Ascending aorta (tissue), 2 donors: ENCODE measurements around the gene C4orf54. TPM values are rescaled to one million over a fixed set of nuclear protein-coding genes. Genes with fewer than 3 reads are reported as not detected.

ENCODE experiments used
- DNase-seq, 2 donors: peaks; one replicate each; pipeline ENCODE4 v3.0.0-alpha.2; 2019; ENCODE audit warnings: low spot score in 2 of 2
- H3K27ac ChIP-seq, 2 donors: fragments of 200-600 bp; sonication (generic); one replicate each; pipeline ENCODE4 v1.5.1; 2016 to 2017; ENCODE audit warnings: mild to moderate bottlenecking in 1 of 2
- H3K27me3 ChIP-seq: fragments of 200-600 bp; sonication (generic); one replicate; pipeline ENCODE4 v1.5.1; 2017
- H3K36me3 ChIP-seq, 2 donors: fragments of 200-600 bp; sonication (generic); one replicate each; pipeline ENCODE4 v1.5.1; 2016
- H3K4me1 ChIP-seq, 2 donors: fragments of 200-600 bp; sonication (generic); one replicate each; pipeline ENCODE4 v1.5.1; 2016 to 2017; ENCODE audit warnings: mild to moderate bottlenecking in 1 of 2
- H3K4me3 ChIP-seq, 2 donors: fragments of 200-600 bp; sonication (generic); one replicate each; pipeline ENCODE4 v1.5.1; 2016 to 2017; ENCODE audit warnings: mild to moderate bottlenecking in 1 of 2
- H3K9me3 ChIP-seq, 2 donors: fragments of 200-600 bp; sonication (generic); one replicate each; pipeline ENCODE4 v1.5.1; 2016
- CTCF ChIP-seq, 3 experiments: fragments of 200-600 bp in 2 of 3; fragments of 450-650 bp in 1 of 3; sonication (generic) in 2 of 3; IDR thresholded peaks; one replicate each; pipeline ENCODE4 v1.5.1; 2016 to 2019; ENCODE audit warnings: antibody characterized with exemption in 3 of 3, mild to moderate bottlenecking in 1 of 3, moderate library complexity in 1 of 3
- intact Hi-C: fragments of 100-400 bp; cut with DNase I; formaldehyde crosslinking; loops from one replicate; pipeline ENCODE4 v1.15.1; 2023
- total RNA-seq: library from RNA; depleted of rRNA; stranded (reverse); fragments of >200 nt; gene quantifications from one replicate; pipeline ENCODE4 v1.1.0, GENCODE V29; 2016

The C4orf54 gene
- total RNA-seq, 1 donor from 2014 or later, result not detected

DNA sequence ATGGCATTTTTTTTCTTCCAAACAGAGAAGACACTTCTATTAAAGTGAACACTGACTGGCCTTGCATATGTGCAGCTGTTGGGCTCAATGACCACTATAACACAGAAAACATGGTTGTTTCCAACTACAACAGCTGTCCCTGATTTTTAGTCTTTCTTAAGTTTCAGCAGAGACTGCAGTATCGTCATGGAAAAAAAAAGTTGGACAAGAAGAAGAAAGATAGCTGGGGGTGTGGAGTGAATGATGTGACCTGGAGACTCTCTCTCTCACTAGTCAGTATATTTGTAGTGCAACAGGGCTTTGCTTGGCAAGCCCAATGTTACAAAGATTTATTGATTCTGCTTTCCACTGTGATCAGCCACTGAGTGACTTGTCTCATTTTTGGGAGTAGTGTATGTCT is 29.5 kb upstream of the C4orf54 start:
- H3K4me3 ChIP-seq, result no peak overlapping the region
- H3K9me3 ChIP-seq, result peaks cover 0 to 18% of the 10 kb centered on the region in 2 donors
- no peaks in the 10 kb centered on the region for H3K4me1 ChIP-seq
- no peaks in the 10 kb centered on the region for H3K36me3 ChIP-seq
- intact Hi-C loops, result no loop called here
- H3K27me3 ChIP-seq, result no peaks in the 10 kb centered on the region
- no peak for DNase-seq
- no peak overlapping the region for H3K27ac ChIP-seq
- TF ChIP-seq CTCF (IDR thresholded peaks at IDR 0.05), result no peak

DNA sequence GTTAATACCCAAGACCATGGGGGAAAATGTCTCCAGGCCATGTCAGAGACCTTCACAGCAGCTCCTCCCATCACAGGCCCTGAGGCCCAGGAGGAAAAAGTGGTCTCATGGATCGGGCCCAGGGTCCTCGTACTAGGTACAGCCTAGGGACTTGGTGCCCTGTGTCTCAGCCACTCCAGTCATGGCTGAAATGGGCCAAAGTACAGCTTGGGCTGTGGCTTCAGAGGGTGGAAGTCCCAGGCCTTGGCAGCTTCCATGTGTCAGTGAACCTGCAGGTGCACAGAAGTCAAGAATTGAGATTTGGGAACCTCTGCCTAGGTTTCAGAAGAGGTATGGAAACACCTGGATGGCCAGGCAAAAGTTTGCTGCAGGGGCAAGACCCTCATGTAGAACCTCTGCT is 27.6 kb upstream of the C4orf54 start:
- peaks cover 0 to 5% of the 10 kb centered on the region in 2 donors for H3K9me3 ChIP-seq
- no peak for TF ChIP-seq CTCF (IDR thresholded peaks at IDR 0.05)
- H3K4me1 ChIP-seq, result no peaks in the 10 kb centered on the region
- H3K4me3 ChIP-seq, result no peak overlapping the region
- no peaks in the 10 kb centered on the region for H3K27me3 ChIP-seq
- DNase-seq, result no peak
- H3K27ac ChIP-seq, result no peak overlapping the region
- H3K36me3 ChIP-seq, result no peaks in the 10 kb centered on the region
- intact Hi-C loops, result no loop called here

GRCh38 chr4:99683895-99684294 is 26.3 kb upstream of the C4orf54 start:
- Histone ChIP-seq H3K4me1 (peaks cover 0 to 2% of the 10 kb centered on the region in 2 donors), H3K27me3 (no peaks in the 10 kb centered on the region), H3K36me3 (no peaks in the 10 kb centered on the region), H3K4me3 (no peak overlapping the region), H3K9me3 (no peaks in the 10 kb centered on the region), H3K27ac (no peak overlapping the region)
- TF ChIP-seq CTCF (IDR thresholded peaks at IDR 0.05), result no peak
- intact Hi-C loops, result no loop called here
- no peak for DNase-seq

DNA sequence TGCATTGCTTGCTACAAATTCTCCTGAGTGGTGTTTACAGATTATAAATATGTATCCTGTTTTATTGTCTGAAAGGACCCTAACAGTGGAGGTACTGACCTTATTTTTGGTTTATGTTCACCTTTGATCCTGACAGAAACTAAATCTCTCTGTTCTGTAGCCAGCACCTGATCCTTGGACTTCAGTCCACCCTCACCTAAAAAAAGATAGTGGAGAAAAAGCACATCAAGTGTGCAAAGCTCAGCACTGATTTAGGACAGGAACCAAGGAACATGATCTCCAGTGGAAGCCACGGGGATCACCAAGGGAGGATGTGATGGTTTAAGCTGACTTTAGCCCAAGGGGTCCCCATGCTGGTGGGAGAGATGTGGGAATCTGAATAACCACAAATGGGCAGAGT is 22.3 kb upstream of the C4orf54 start:
- intact Hi-C loops, result no loop called here
- Histone ChIP-seq H3K27me3 (no peaks in the 10 kb centered on the region), H3K36me3 (no peaks in the 10 kb centered on the region), H3K27ac (no peak overlapping the region), H3K4me3 (no peak overlapping the region), H3K9me3 (no peaks in the 10 kb centered on the region), H3K4me1 (peaks cover 0 to 3% of the 10 kb centered on the region in 2 donors)
- DNase-seq, result no peak
- no peak for TF ChIP-seq CTCF (IDR thresholded peaks at IDR 0.05)

- Histone ChIP-seq H3K27me3 (no peaks in the 10 kb centered on the region), H3K4me3 (no peak overlapping the region), H3K27ac (no peak overlapping the region), H3K9me3 (no peaks in the 10 kb centered on the region), H3K36me3 (no peaks in the 10 kb centered on the region), H3K4me1 (peaks cover 0 to 3% of the 10 kb centered on the region in 2 donors)
- intact Hi-C loops, result no loop called here
- DNase-seq, result no peak
- TF ChIP-seq CTCF (IDR thresholded peaks at IDR 0.05), result no peak
These were observed 21.6 kb upstream of the C4orf54 start for GRCh38 chr4:99679204-99679603.

- no peak for TF ChIP-seq CTCF (IDR thresholded peaks at IDR 0.05)
- no peaks in the 10 kb centered on the region for H3K36me3 ChIP-seq
- peaks cover 9 to 17% of the 10 kb centered on the region in 2 donors for H3K9me3 ChIP-seq
- H3K27ac ChIP-seq, result no peak overlapping the region
- no peaks in the 10 kb centered on the region for H3K27me3 ChIP-seq
- no peak for DNase-seq
- H3K4me3 ChIP-seq, result no peak overlapping the region
- intact Hi-C loops, result no loop called here
- peaks cover 0 to 3% of the 10 kb centered on the region in 2 donors for H3K4me1 ChIP-seq
These were observed 19.5 kb upstream of the C4orf54 start for GRCh38 chr4:99677161-99677560.
